A549 (cell line): Measurements from ENCODE around the gene OPRL1.
A peak's percentile ranks its signal among the peaks of the same experiment; 100 is the strongest.

Source experiments
- CTCF ChIP-seq: fragments of >200 bp; sonication (Bioruptor Twin); formaldehyde crosslinking; IDR thresholded peaks from 3 replicates; pipeline ENCODE4 v1.5.1; 2016
- ELK1 ChIP-seq: fragments of 150-350 bp; IDR thresholded peaks from 2 replicates; pipeline ENCODE4 v1.6.1; 2014; ENCODE audit warnings: low read depth, mild to moderate bottlenecking, low read length
- EP300 ChIP-seq, 2 experiments: fragments of >200 bp; sonication (Bioruptor Twin); formaldehyde crosslinking; IDR thresholded peaks; 2 replicates in 1 of 2; 3 replicates in 1 of 2; pipeline ENCODE4 v1.6.1; 2016 to 2017
- FOSL2 ChIP-seq, 2 experiments: fragments of 450-650 bp in 1 of 2; fragments of >200 bp in 1 of 2; sonication (Bioruptor Twin) in 1 of 2; formaldehyde crosslinking; IDR thresholded peaks; 2 replicates each; pipeline versions ENCODE4 v1.5.0 to v1.6.1; 2016 to 2020; ENCODE audit warnings: mild to moderate bottlenecking in 1 of 2, moderate library complexity in 1 of 2
- JUN ChIP-seq, 2 experiments: fragments of >200 bp; sonication (Bioruptor Twin); formaldehyde crosslinking; IDR thresholded peaks; 2 replicates in 1 of 2; 3 replicates in 1 of 2; pipeline ENCODE4 v1.6.1; 2016 to 2017
- NR3C1 ChIP-seq: fragments of >200 bp; sonication (Bioruptor Twin); formaldehyde crosslinking; IDR thresholded peaks from 3 replicates; pipeline ENCODE4 v1.6.1; 2017
- PBX3 ChIP-seq: IDR thresholded peaks from 2 replicates; pipeline ENCODE4 v1.6.1; 2012
- POLR2A ChIP-seq: IDR thresholded peaks from 2 replicates; pipeline ENCODE4 v1.6.1; 2012; ENCODE audit warnings: mild to moderate bottlenecking, low read length
- RARB ChIP-seq: fragments of 250-450 bp; sonication (Bioruptor Pico); IDR thresholded peaks from 2 replicates; pipeline ENCODE4 v1.8.0; 2021; ENCODE audit warnings: mild to moderate bottlenecking, moderate library complexity
- RCOR1 ChIP-seq: fragments of 150-350 bp; IDR thresholded peaks from 2 replicates; pipeline ENCODE4 v1.6.1; 2014; ENCODE audit warnings: antibody characterized with exemption, low read length, low read depth
- REST ChIP-seq: fragments of 200-600 bp; sonication (generic); IDR thresholded peaks from 2 replicates; pipeline ENCODE4 v1.6.1; 2016; ENCODE audit warnings: antibody characterized with exemption, mild to moderate bottlenecking, moderate library complexity
- SMC3 ChIP-seq: fragments of >200 bp; sonication (Bioruptor Twin); formaldehyde crosslinking; IDR thresholded peaks from 3 replicates; pipeline ENCODE4 v1.6.1; 2018; ENCODE audit warnings: inconsistent platforms
- TP53 ChIP-seq: fragments of 250-450 bp; sonication (Bioruptor Pico); IDR thresholded peaks from 2 replicates; pipeline ENCODE4 v1.5.0; 2021; ENCODE audit warnings: mild to moderate bottlenecking, moderate library complexity
- USF2 ChIP-seq: fragments of 450-650 bp; IDR thresholded peaks from 2 replicates; pipeline ENCODE4 v1.6.1; 2014; ENCODE audit warnings: antibody characterized with exemption

GRCh38 chr20:64038565-64039292, 41.2 kb upstream of the OPRL1 start:
- TF ChIP-seq CTCF (peak; percentile 56), USF2 (no peak), RARB (CRISPR knock-in tag) (no peak), SMC3 (peak; percentile 59), POLR2A (peak; percentile 19; the same call in 1 of the 2 replicates), REST (no peak), ELK1 (no peak), TP53 (CRISPR knock-in tag) (0 out of 2 replicates have a peak, but pooled peaks have one; percentile 10), JUN (IDR thresholded peaks at IDR 0.05) (peak in 1 of 2 experiments; percentile 69; a peak in 2 of 5 replicates), RCOR1 (no peak), FOSL2 (IDR thresholded peaks at IDR 0.05) (no peak), FOSL2 (CRISPR knock-in tag; IDR thresholded peaks at IDR 0.05) (no peak), PBX3 (no peak), NR3C1 (no peak), EP300 (IDR thresholded peaks at IDR 0.05) (no peak)
